HFFc6 (cell line): Measurements from ENCODE around the gene YY1. TPM values are rescaled to one million over a fixed set of nuclear protein-coding genes. Genes with fewer than 3 reads are reported as not detected.

Source experiments
- DNase-seq: peaks from one replicate; pipeline ENCODE4 v3.0.0-alpha.2; 2018
- H3K27ac Mint-ChIP-seq: 2 replicates; pipeline ENCODE4 v1.8.0; 2020; ENCODE audit warnings: mild to moderate bottlenecking, mixed read lengths
- H3K27me3 Mint-ChIP-seq: 2 replicates; pipeline ENCODE4 v1.8.0; 2021; ENCODE audit warnings: mild to moderate bottlenecking, moderate library complexity, mixed read lengths; ENCODE audit not compliant: insufficient read depth
- H3K36me3 Mint-ChIP-seq: 2 replicates; pipeline ENCODE4 v1.8.0; 2021; ENCODE audit warnings: low read depth, mixed read lengths
- H3K4me1 Mint-ChIP-seq: 2 replicates; pipeline ENCODE4 v1.8.0; 2020; ENCODE audit warnings: low read depth, mixed read lengths
- H3K4me3 Mint-ChIP-seq: 2 replicates; pipeline ENCODE4 v1.8.0; 2020; ENCODE audit warnings: mild to moderate bottlenecking, moderate library complexity, mixed read lengths
- H3K9me3 Mint-ChIP-seq: 2 replicates; pipeline ENCODE4 v1.8.0; 2020; ENCODE audit warnings: mild to moderate bottlenecking, mixed read lengths
- total RNA-seq, 6 experiments: library from RNA; stranded (reverse); fragmentation: NEBNext Ultra II Directional; extraction: Animal tissue kit (Norgen Biotek cat#: 25700); gene quantifications; 2 replicates in 1 of 6; 3 replicates in 5 of 6; pipeline ENCODE4 v1.2.3, GENCODE V29; 2021
- TF ChIP-seq, protein P1 (sequence below): fragments of 200-600 bp; sonication (generic); IDR thresholded peaks from 2 replicates; pipeline ENCODE4 v1.5.0; 2021; ENCODE audit warnings: antibody characterized with exemption, mild to moderate bottlenecking

YY1 gene
- total RNA-seq, 6 experiments from 2014 or later: 57.0 to 70.8 (median 68.1) TPM

DNA sequence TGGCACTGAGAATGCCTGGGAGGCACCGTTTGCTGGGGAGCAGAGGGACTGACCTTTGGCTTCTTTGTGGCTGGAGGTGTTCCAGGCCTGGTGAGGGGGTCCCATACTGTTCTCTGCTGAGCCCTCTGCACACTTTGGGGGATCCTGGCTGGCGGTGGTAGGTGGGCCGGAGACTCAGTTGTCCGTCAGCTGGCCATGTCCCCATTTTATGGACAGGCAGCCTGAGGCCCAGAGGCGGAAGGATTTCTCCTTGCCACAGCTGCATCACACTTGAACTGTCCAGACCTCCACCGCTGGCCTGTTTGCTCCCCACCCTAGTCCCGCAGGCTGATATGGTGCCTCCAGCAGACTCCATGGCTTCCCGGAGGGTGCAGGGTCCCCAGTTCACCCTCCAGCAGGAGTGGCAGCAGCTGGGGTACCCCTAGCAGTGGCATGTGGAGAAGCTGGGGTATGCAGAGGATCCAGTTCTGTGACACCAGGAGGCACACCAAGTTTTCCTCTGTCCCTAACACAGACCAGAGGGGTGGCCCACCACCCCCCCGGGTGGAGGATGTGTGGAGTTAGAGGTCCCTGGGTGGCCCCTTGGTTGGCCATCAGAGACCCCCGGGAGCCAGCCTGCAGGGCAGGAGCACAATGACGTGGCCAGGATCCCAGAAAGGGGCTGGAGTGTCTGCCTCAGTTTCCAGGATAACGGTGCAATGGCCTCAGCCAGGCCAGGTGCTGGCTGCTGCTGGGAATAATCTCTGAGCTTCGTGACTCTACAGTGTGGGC lies 52.5 kb downstream of the YY1 start:
- Mint-ChIP-seq H3K9me3 (no peaks in the 10 kb centered on the region), H3K27me3 (no peaks in the 10 kb centered on the region; the same call in 1 of the 2 replicates), H3K4me3 (no peak overlapping the region), H3K27ac (no peak overlapping the region), H3K36me3 (no peaks in the 10 kb centered on the region), H3K4me1 (peaks cover 4% of the 10 kb centered on the region; the same call in 1 of the 2 replicates)
- DNase-seq: no peak
- TF ChIP-seq, protein P1, sequence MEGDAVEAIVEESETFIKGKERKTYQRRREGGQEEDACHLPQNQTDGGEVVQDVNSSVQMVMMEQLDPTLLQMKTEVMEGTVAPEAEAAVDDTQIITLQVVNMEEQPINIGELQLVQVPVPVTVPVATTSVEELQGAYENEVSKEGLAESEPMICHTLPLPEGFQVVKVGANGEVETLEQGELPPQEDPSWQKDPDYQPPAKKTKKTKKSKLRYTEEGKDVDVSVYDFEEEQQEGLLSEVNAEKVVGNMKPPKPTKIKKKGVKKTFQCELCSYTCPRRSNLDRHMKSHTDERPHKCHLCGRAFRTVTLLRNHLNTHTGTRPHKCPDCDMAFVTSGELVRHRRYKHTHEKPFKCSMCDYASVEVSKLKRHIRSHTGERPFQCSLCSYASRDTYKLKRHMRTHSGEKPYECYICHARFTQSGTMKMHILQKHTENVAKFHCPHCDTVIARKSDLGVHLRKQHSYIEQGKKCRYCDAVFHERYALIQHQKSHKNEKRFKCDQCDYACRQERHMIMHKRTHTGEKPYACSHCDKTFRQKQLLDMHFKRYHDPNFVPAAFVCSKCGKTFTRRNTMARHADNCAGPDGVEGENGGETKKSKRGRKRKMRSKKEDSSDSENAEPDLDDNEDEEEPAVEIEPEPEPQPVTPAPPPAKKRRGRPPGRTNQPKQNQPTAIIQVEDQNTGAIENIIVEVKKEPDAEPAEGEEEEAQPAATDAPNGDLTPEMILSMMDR: no peak

GRCh38 chr14:100292301-100292775 lies 53.4 kb downstream of the YY1 start:
- no peak for DNase-seq
- H3K27ac Mint-ChIP-seq: no peak overlapping the region
- H3K4me3 Mint-ChIP-seq: no peak overlapping the region
- TF ChIP-seq, protein P1: no peak
- H3K36me3 Mint-ChIP-seq: no peaks in the 10 kb centered on the region
- peaks cover 11% of the 10 kb centered on the region for H3K4me1 Mint-ChIP-seq
- no peaks in the 10 kb centered on the region for H3K9me3 Mint-ChIP-seq
- H3K27me3 Mint-ChIP-seq: no peaks in the 10 kb centered on the region; the same call in none of the 2 replicates

DNA sequence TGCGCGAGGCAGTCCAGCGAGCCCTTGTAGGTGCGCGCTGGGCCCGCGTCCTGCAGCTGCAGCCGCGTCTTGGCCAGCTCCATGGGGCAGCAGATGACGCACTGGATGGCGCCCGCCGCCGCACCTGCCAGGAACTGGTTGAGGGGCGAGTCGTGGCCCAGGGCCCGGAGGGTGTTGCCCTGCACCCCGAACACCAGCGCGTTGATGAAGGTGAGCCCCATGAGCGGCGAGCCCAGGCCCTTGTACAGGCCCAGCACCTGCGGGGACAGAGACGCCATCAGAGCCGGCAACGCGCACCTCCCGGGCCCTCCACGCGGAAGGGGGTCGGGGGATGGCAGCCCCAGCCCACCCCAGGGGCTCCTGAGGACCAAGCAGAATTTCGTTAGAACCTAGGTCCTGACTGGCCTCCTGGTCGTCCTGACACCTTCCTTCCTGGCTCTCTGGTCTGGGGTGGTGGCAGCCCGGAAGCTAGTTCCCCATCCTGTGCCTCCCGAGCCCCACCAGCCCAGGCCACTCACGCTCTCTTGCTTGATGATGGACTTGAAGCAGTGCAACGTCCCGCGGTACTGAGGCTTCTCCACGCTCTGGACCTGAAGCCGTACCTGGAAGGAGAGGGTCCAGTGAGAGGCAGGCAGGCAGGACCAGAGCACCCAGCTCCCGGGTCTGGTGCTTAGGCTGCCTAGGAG lies 54.0 kb downstream of the YY1 start:
- H3K27ac Mint-ChIP-seq: no peak overlapping the region
- no peaks in the 10 kb centered on the region for H3K36me3 Mint-ChIP-seq
- peaks cover 15% of the 10 kb centered on the region for H3K4me1 Mint-ChIP-seq
- no peak for DNase-seq
- H3K9me3 Mint-ChIP-seq: no peaks in the 10 kb centered on the region
- TF ChIP-seq, protein P1: no peak
- H3K27me3 Mint-ChIP-seq: no peaks in the 10 kb centered on the region; the same call in 1 of the 2 replicates
- H3K4me3 Mint-ChIP-seq: no peak overlapping the region

- peaks cover 13% of the 10 kb centered on the region for H3K4me1 Mint-ChIP-seq
- TF ChIP-seq, protein P1: no peak
- H3K9me3 Mint-ChIP-seq: no peaks in the 10 kb centered on the region
- no peak overlapping the region for H3K27ac Mint-ChIP-seq
- no peak for DNase-seq
- H3K27me3 Mint-ChIP-seq: no peaks in the 10 kb centered on the region; the same call in 1 of the 2 replicates
- H3K4me3 Mint-ChIP-seq: no peak overlapping the region
- H3K36me3 Mint-ChIP-seq: no peaks in the 10 kb centered on the region
These were observed 54.7 kb downstream of the YY1 start for GRCh38 chr14:100293497-100294212.

DNA sequence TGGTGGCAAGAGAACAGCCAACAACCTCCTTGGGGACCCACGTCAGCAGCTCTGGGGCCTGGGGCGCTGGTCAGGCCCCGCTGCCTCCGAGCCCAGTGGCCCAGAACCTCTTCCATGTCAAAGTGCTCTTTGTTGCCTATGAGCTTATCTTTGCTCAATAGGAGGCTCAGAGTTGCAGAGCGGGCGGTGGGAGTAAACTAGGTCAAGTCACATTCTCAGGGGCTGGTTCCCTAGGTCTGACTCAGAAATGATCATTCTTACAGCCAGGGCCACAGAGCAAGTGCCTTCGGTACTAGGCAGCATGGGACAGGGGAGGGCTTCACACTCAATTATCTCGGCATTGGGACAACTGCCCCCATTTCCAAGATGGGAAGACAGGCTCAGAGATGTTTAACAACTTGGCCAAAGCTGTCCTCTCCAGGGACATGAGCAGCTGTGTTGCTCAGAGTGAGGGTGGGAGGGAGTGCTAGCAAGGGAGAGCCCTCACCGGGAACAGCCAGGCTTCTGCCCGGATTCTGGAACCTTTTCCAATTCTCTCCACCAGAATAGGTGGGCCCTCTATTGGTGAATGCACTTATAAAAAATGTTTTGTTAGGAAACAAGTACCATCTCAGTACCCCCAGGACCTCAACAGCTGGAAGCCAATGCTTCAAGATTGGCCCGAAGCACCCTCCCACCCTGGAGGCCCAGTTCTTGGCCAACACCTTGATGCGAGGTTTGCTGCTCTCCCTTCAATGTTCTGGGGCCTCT lies 55.4 kb downstream of the YY1 start:
- Mint-ChIP-seq H3K9me3 (no peaks in the 10 kb centered on the region), H3K36me3 (no peaks in the 10 kb centered on the region), H3K4me3 (no peak overlapping the region), H3K4me1 (peaks cover 11% of the 10 kb centered on the region), H3K27ac (no peak overlapping the region), H3K27me3 (no peaks in the 10 kb centered on the region; the same call in 1 of the 2 replicates)
- DNase-seq: no peak
- TF ChIP-seq, protein P1: 0 out of 2 replicates have a peak, but pooled peaks have one; percentile 12
